ACC112 (cell line): ENCODE data around the gene GNB1.
A peak's percentile ranks its signal among the peaks of the same experiment; 100 is the strongest.
"Not testable (repeated sequence)": the region's sequence is repeated elsewhere in the genome, so short reads cannot be mapped to it uniquely, and the experiment has no call there.

ENCODE experiments used
- H2AFZ ChIP-seq: fragments of 200-600 bp; sonication (generic); one replicate; pipeline ENCODE4 v1.6.0; 2017; ENCODE audit warnings: antibody characterized with exemption, low read length; ENCODE audit not compliant: unreplicated experiment
- H3K27ac ChIP-seq: fragments of 200-600 bp; sonication (generic); 2 replicates; pipeline ENCODE4 v1.5.1; 2014; ENCODE audit warnings: low read depth, mild to moderate bottlenecking, antibody characterized with exemption, low read length, moderate library complexity
- H3K27me3 ChIP-seq: fragments of 200-600 bp; sonication (generic); 2 replicates; pipeline ENCODE4 v1.6.1; 2014; ENCODE audit warnings: mild to moderate bottlenecking, antibody characterized with exemption, low read length, moderate library complexity, mixed read lengths; ENCODE audit not compliant: insufficient read depth
- H3K36me3 ChIP-seq: fragments of 200-600 bp; sonication (generic); 2 replicates; pipeline ENCODE4 v1.6.1; 2016; ENCODE audit warnings: mild to moderate bottlenecking, antibody characterized with exemption, low read length, moderate library complexity, mixed read lengths; ENCODE audit not compliant: insufficient read depth
- H3K4me1 ChIP-seq: fragments of 200-600 bp; sonication (generic); one replicate; pipeline ENCODE4 v1.6.1; 2016; ENCODE audit warnings: low read length, mixed read lengths; ENCODE audit not compliant: insufficient read depth, unreplicated experiment, control insufficient read depth
- H3K4me3 ChIP-seq: fragments of 200-600 bp; sonication (generic); 2 replicates; pipeline ENCODE4 v1.5.1; 2014; ENCODE audit warnings: mild to moderate bottlenecking, low read depth, low read length
- H3K79me2 ChIP-seq: fragments of 200-600 bp; sonication (generic); one replicate; pipeline ENCODE4 v1.6.0; 2016; ENCODE audit warnings: low read length; ENCODE audit not compliant: control insufficient read depth, unreplicated experiment, insufficient read depth

Gene GNB1

DNA sequence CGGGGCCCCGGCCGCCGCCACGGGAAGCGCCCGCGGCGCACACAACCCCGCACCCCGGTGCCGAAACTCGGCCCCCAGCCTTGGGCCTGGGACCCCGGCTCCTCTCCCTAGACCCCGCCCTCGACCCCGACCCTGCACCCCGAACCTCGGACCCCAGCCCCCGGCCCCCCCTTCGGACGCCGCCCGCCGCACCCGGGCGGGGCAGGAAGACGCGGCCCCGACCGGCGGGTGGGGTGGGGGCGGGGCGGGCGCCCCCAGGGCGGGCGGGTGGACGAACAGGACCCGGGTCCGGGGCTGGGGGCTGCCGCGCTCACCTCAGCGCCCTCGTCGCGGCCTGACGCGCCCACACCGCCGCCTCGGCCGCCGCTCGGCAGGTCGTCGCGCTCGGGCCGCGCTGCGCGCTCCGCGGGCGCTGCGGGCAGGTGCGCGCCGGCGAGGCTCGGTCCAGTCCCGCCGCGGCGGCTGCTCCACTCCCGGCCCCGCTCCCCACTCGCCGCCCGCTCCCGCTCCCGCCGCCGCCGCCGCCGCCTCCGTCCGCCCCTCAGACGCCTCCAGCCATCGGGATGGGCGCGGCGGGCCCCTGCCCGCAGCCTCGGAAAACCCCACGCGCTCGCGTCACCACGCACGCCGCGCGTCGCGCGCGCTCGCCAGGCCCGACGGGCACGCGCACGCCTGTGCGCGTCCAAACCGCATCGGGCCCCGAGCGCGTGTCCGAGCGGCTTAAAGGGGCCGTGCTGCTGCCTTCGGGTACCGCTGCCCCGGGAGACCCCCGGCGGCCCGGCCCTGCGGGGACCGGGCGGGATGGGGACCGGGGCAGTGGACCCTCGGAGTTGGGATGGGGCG, at the start of gene GNB1:
GNB1 (minus strand) TSS at position 582 of the 843 bp plus-strand sequence. CDS start 65,634 bp downstream, outside the sequence.
- Histone ChIP-seq H2AFZ (peak within 1 kb of the TSS; percentile 75), H3K79me2 (peaks cover 51% of the 10 kb centered on the region), H3K27me3 (no peaks in the 10 kb centered on the region), H3K4me1 (peaks cover 46% of the 10 kb centered on the region), H3K4me3 (peak within 1 kb of the TSS; percentile 98), H3K27ac (peak within 1 kb of the TSS; percentile 82), H3K36me3 (no peaks in the 10 kb centered on the region)

DNA sequence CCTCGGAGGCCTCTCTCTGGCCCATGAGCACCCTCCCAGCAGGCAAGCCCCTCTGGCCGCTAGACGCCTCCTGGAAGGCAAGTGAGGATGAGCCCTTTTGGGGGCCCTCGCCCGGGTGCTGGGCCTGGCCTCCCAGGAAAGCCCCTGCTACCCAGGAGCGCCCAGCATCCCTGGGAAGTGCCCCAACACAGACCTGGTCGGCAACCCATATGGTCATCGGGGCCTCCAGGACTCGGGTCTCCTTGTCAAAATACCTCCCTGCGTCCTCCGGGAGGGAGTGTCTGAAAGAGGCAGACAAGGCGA, 49.2 kb upstream of the GNB1 start:
- no peaks in the 10 kb centered on the region for H3K36me3 ChIP-seq
- H3K27ac ChIP-seq, result no peak overlapping the region
- H3K4me3 ChIP-seq, result no peak overlapping the region
- H3K79me2 ChIP-seq, result no peaks in the 10 kb centered on the region
- H3K4me1 ChIP-seq, result no peaks in the 10 kb centered on the region
- peaks cover 26% of the 10 kb centered on the region for H3K27me3 ChIP-seq
- no peak overlapping the region for H2AFZ ChIP-seq

DNA sequence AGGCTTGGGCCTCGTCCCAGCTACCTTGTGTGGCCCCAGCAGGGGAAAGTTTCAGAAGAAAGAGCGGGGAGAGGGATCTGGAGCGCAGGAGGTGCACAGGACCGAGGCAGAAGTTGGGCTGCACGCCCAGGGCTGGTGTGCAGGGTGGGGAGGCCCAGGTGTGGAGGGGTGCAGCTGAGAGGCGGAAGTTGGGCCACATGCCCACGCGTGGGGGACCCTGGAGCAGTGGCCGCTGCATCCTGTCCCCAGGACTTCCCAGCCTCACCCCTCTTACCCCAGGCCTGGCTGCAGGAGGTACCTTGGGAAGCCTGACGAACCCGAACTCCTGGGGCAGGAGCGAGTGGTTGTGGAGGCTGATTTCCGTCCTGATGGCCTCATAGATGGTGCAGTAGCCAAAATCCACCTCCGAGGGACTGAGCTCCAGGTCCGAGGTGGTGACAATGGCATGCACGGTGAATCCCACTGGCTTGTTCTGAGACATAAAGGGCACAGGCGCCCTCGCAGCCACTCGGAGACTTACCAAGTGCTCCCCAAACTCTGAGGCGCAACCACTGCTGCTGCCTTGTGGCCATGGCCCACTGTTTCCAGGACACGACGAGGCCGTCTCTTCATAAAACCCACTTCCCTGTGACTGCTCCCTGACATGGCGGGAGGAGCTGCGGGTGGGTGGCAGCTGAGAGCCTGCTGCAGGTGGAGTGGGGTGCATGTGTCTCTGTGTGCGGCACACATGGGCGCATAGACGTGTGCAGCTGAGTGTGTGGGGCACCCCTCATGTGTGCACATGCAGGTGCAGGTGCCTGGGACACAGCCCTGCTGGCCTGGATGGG, 48.6 kb upstream of the GNB1 start:
- Histone ChIP-seq H3K27me3 (peaks cover 26% of the 10 kb centered on the region), H3K79me2 (no peaks in the 10 kb centered on the region)

DNA sequence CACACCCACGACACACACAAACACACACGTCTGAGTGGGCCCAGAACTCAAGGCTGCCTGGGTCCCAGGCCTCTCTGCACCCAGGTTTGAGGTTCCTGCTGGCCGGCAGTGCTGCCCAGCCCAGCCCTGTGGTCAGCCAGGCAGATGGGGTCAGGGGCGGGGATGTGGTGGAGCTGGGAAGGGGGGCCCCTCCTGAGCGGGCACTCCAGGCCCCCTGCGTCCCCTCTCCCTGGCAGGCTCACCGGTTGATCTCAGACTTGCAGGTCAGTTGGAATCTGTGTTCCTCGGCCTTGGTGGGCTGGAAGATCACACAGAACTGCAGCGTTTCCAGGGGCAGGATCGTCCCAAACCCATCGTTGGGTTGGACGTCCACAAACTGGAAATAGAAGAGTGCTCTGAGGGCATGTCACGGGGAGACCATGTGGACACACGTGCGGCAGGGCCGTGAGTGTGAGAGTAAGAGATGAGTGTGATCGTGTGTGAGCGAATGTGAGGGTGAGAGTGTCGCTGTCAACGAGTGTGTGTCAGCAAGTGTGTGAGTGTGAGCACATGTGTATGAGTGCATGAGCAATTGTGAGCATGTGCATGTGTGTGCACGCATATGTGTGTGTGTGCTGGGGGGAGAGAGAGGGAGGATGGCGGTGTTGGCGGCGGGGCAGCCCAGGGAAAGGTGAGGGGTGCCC, 47.9 kb upstream of the GNB1 start:
- H3K4me3 ChIP-seq, result no peak overlapping the region
- H3K27ac ChIP-seq, result no peak overlapping the region
- no peaks in the 10 kb centered on the region for H3K36me3 ChIP-seq
- no peaks in the 10 kb centered on the region for H3K4me1 ChIP-seq
- no peak overlapping the region for H2AFZ ChIP-seq
- no peaks in the 10 kb centered on the region for H3K79me2 ChIP-seq
- peaks cover 26% of the 10 kb centered on the region for H3K27me3 ChIP-seq

More for the DNA sequence above, 48.6 kb upstream of the GNB1 start:
- H3K4me1 ChIP-seq, result no peaks in the 10 kb centered on the region
- no peaks in the 10 kb centered on the region for H3K36me3 ChIP-seq
- no peak overlapping the region for H3K4me3 ChIP-seq
- H3K27ac ChIP-seq, result no peak overlapping the region
- H2AFZ ChIP-seq, result no peak overlapping the region

DNA sequence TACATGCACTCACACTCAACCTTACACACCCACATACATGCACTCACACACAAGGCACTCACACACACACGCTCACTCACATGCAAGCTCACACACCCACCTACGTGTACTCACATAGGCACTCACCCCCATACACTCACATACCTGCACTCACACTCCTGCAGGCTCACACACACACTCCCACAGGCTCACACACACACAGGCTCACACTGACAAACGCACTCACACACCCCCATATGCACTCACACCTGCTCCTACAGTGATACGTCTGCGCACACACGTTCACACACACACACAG, 47.3 kb upstream of the GNB1 start:
- Histone ChIP-seq H3K27ac (no peak overlapping the region), H3K4me3 (no peak overlapping the region), H3K36me3 (no peaks in the 10 kb centered on the region), H3K79me2 (no peaks in the 10 kb centered on the region), H3K27me3 (peaks cover 26% of the 10 kb centered on the region), H3K4me1 (no peaks in the 10 kb centered on the region), H2AFZ (no peak overlapping the region)

DNA sequence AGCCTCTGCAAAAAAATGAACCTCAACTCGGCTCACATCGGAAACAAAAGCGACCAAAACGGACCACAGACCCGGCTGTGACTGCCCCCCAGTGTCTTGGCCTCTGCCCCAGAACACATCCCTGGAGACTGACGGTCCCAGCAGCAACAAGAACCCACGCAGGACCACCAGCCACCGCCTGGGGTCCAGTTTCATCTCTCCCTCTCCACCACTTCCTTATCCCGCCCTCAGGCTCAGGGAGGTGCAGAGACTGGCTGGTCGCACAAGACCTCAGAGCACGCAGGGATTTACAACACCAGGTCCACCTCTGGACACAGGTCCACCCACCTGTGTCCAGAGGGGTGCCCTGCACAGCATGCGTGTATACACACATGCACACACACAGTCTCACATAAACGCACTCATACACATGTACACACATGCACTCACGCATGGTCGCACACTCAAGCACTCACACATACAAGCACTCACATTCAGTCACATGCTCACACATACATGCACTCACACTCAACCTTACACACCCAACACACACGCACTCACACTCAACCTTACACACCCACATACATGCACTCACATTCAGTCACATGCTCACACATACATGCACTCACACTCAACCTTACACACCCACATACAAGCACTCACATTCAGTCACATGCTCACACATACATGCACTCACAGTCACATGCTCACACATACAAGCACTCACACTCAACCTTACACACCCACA, 46.8 kb upstream of the GNB1 start:
- Histone ChIP-seq H3K79me2 (no peaks in the 10 kb centered on the region), H3K27ac (no peak overlapping the region), H3K4me1 (no peaks in the 10 kb centered on the region), H3K36me3 (no peaks in the 10 kb centered on the region), H3K4me3 (no peak overlapping the region), H3K27me3 (peaks cover 26% of the 10 kb centered on the region), H2AFZ (no peak overlapping the region)

DNA sequence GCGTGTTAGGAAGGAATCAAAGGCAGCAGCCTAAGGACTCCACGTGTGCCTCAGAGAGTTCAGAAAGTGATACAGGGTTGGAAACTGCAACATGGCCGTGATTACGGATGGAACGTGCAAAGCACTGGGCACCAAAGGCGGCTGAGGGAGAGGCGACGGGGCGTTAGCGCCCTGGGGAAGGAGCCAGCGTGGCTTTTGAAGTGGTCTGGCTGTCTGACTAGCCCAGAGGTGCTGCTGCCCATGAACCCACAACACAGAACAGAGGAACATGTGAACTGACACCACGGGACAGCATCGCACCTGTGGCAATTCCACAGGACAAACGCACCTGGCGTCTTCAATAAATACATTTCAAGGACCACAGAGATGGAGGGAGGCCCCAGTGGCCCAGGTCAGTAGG, 46.2 kb upstream of the GNB1 start:
- H3K79me2 ChIP-seq, result no peaks in the 10 kb centered on the region
- no peak overlapping the region for H2AFZ ChIP-seq
- H3K36me3 ChIP-seq, result no peaks in the 10 kb centered on the region
- no peak overlapping the region for H3K27ac ChIP-seq
- no peaks in the 10 kb centered on the region for H3K4me1 ChIP-seq
- H3K27me3 ChIP-seq, result peaks cover 21% of the 10 kb centered on the region
- H3K4me3 ChIP-seq, result no peak overlapping the region

DNA sequence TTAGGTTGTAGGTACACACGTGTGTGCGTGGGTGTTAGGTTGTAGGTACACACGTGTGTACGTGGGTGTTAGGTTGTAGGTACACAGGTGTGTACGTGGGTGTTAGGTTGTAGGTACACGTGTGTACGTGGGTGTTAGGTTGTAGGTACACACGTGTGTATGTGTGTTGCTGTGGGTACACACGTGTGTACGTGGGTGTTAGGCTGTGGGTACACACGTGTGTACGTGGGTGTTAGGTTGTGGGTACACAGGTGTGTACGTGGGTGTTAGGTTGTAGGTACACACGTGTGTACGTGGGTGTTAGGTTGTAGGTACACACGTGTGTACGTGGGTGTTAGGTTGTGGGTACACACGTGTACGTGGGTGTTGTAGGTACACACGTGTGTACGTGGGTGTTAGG, 44.0 kb upstream of the GNB1 start:
- H2AFZ ChIP-seq, H3K79me2 ChIP-seq, H3K4me1 ChIP-seq, H3K27ac ChIP-seq, H3K4me3 ChIP-seq, H3K36me3 ChIP-seq: not testable (repeated sequence)
- H3K27me3 ChIP-seq, result peaks cover 12% of the 10 kb centered on the region; the same call in 1 of the 2 replicates

DNA sequence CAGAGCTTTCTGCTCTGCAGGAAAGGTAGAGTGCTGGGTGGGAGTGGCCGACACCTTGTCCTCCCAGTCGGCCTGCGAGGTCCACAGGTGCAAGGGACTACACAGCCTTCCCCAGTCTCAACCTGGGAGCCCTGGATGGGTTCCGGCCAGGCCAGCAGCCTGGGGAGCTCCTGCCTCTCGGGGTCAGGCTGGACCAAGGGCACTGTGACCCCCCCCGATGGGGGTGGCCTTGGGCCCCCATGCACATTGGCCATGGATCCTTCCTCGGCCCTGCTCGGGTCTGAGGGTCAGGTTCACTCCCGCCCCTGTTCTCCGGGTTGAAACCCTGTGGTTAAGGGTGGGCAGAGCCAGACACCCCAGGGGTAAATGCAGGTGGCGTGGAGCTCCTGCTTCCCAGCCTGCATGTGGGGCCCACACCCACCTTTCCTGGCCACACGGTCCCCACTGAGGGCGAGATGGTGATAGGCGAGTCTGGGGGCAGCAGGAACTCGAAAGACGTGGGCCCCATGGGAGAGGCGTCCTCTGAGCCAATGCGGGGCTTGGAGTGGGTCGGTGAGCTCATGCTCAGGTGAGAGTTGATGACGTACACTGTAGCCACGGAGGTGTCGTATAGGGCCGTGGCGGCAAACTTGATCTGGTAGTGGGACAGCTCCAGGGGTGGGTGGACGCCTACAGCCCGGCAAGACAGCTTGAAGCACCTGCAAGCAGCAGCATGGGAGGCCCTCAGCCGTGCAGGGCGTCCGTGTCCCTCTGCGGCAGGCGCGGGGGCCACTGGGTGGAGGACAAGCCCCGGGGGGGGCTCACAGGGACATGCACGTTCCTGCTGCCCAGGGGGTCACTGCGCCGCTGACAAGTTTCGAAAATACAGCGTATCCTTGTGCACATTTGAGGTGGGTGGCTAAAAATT, 39.0 kb upstream of the GNB1 start:
- Histone ChIP-seq H3K4me3 (no peak overlapping the region), H3K4me1 (no peaks in the 10 kb centered on the region), H2AFZ (no peak overlapping the region), H3K79me2 (no peaks in the 10 kb centered on the region), H3K27me3 (no peaks in the 10 kb centered on the region), H3K27ac (no peak overlapping the region), H3K36me3 (no peaks in the 10 kb centered on the region)
